ENCODE results near the gene PSPH.

DNA sequence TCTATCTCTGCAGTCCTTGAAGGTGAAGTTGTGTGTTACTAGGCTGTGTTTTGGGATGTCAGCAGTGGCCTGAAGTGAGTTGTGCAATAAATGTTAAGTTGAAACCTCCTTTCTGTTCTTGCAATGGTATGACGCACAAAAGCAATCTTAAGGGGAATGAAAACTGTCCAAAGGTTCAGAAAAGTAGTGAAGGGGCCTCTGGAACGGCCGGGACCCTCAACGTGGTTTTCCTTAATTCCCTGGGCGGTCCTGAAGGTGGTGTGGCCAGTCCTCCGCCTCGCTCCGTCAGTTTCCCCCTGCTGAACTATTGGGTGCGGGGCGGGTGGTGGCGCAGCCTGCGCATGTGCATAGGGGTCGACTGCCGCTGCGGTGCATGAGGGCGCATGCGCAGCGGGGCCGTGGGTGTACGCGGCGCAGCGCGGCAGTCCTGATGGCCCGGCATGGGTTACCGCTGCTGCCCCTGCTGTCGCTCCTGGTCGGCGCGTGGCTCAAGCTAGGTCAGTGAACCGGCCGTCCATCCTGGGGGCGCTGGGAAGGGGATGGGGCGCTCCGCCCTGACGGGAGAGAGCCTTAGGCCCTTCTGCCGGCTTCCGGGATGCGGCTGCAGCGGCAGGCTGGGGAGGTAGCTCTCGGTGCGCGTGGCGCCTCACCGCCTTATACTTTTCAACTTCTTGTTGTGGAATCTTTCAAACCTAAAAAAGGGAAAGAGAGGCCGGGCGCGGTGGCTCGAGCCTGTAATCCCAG is 12.8 kb upstream of the PSPH start, which contains the start of gene SUMF2:
- no peak for TF ChIP-seq CTCF (IDR thresholded peaks at IDR 0.05)
- TF ChIP-seq PRRX2 (CRISPR knock-in tag; IDR thresholded peaks at IDR 0.05): peak; percentile 99
- no peak for TF ChIP-seq GRHL2 (CRISPR knock-in tag; IDR thresholded peaks at IDR 0.05; ENCODE audit: insufficient replicate concordance, severe bottlenecking)
- TF ChIP-seq, protein P1, sequence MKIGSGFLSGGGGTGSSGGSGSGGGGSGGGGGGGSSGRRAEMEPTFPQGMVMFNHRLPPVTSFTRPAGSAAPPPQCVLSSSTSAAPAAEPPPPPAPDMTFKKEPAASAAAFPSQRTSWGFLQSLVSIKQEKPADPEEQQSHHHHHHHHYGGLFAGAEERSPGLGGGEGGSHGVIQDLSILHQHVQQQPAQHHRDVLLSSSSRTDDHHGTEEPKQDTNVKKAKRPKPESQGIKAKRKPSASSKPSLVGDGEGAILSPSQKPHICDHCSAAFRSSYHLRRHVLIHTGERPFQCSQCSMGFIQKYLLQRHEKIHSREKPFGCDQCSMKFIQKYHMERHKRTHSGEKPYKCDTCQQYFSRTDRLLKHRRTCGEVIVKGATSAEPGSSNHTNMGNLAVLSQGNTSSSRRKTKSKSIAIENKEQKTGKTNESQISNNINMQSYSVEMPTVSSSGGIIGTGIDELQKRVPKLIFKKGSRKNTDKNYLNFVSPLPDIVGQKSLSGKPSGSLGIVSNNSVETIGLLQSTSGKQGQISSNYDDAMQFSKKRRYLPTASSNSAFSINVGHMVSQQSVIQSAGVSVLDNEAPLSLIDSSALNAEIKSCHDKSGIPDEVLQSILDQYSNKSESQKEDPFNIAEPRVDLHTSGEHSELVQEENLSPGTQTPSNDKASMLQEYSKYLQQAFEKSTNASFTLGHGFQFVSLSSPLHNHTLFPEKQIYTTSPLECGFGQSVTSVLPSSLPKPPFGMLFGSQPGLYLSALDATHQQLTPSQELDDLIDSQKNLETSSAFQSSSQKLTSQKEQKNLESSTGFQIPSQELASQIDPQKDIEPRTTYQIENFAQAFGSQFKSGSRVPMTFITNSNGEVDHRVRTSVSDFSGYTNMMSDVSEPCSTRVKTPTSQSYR (CRISPR knock-in tag; IDR thresholded peaks at IDR 0.05): peak; percentile 93
